Upper lobe of left lung (tissue), 6 donors: ENCODE data around the gene NUP93. TPM values are rescaled to one million over a fixed set of nuclear protein-coding genes. Genes with fewer than 3 reads are reported as not detected.
A peak's percentile ranks its signal among the peaks of the same experiment; 100 is the strongest.

Experiments used
- ATAC-seq, 2 donors: fragments of 200-7000 bp; cut with Tn5 transposase; one replicate each; pipeline ENCODE4 v1.9.1; 2022; ENCODE audit warnings: mild to moderate bottlenecking in 2 of 2, moderate library complexity in 2 of 2; ENCODE audit not compliant: low FRiP score in 2 of 2
- DNase-seq, 2 donors: peaks; one replicate each; pipeline ENCODE4 v3.0.0-alpha.2; 2019 to 2020
- H3K27ac ChIP-seq, 4 donors: fragments of 200-600 bp; sonication (generic); one replicate each; pipeline ENCODE4 v1.5.1; 2016 to 2019
- H3K27me3 ChIP-seq, 4 donors: fragments of 200-600 bp; sonication (generic); one replicate each; pipeline ENCODE4 v1.5.1; 2017 to 2019
- H3K36me3 ChIP-seq, 4 donors: fragments of 200-600 bp; sonication (generic); one replicate each; pipeline ENCODE4 v1.5.1; 2016 to 2019
- H3K4me1 ChIP-seq, 4 donors: fragments of 200-600 bp; sonication (generic); one replicate each; pipeline ENCODE4 v1.5.1; 2018 to 2019
- H3K4me3 ChIP-seq, 4 donors: fragments of 200-600 bp; sonication (generic); one replicate each; pipeline ENCODE4 v1.5.1; 2017 to 2019; ENCODE audit warnings: mild to moderate bottlenecking in 2 of 4, moderate library complexity in 1 of 4
- H3K9me3 ChIP-seq, 4 donors: fragments of 200-600 bp; sonication (generic); one replicate each; pipeline ENCODE4 v1.5.1; 2018 to 2019
- CTCF ChIP-seq, 6 experiments: fragments of 450-650 bp in 4 of 6; fragments of 200-600 bp in 2 of 6; sonication (generic) in 2 of 6; IDR thresholded peaks; one replicate each; pipeline ENCODE4 v1.5.1; 2016 to 2019; ENCODE audit warnings: antibody characterized with exemption in 6 of 6
- EP300 ChIP-seq, 4 donors: sonication (generic); formaldehyde crosslinking; IDR thresholded peaks; one replicate each; pipeline ENCODE4 v1.5.1; 2017; ENCODE audit warnings: antibody characterized with exemption in 4 of 4, control low read depth in 2 of 4
- POLR2A ChIP-seq, 4 donors: fragments of 450-650 bp; IDR thresholded peaks; one replicate each; pipeline ENCODE4 v1.5.1; 2016 to 2017; ENCODE audit warnings: antibody characterized with exemption in 4 of 4, mild to moderate bottlenecking in 2 of 4
- POLR2AphosphoS5 ChIP-seq, 2 donors: sonication (generic); formaldehyde crosslinking; IDR thresholded peaks; one replicate each; pipeline ENCODE4 v1.5.1; 2017; ENCODE audit warnings: antibody characterized with exemption in 2 of 2
- WGBS, 2 donors: methylation state at CpG; one replicate each; pipeline ENCODE4 v1.1.5; 2017 to 2018; 5-methylcytosine and 5-hydroxymethylcytosine counted together
- total RNA-seq, 6 donors: library from RNA; depleted of rRNA in 4 of 6; stranded (reverse); fragments of >200 nt in 4 of 6; gene quantifications; one replicate each; pipeline versions ENCODE4 v1.1.0 to v1.2.1, GENCODE V29; 2016 to 2021
- donor health status: DM: no; HTN: no; CAD: no; lungs with moderate emphysema.
- donor health status: DM: no; HTN: yes; CAD: no; lungs with severe emphysema.

NUP93 gene
- total RNA-seq, 6 donors from 2014 or later = 30.9 to 57.3 (median 45.3) TPM

DNA sequence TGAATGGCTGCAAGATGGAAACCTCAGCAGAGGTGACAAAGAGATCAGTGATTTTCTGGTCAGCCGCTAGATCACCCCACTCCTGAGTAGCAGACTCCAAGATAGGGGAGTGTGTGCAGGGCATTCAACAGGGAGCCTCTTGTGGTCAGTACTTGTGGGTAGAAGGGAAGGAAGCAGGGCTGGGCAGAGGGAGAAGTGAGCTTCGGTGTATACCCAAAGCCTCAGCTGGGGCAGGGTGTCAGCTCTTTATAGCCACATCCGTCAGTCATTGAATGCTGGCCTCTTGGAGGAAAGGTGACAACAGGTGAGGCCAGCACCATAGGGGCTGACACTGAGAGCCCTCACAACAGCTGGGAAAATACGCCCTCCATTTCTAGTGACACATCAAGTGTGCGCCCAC is 132.8 kb downstream of the NUP93 start:
- no peaks in the 10 kb centered on the region for H3K9me3 ChIP-seq
- WGBS, 2 donors = 82% methylated on average over 5 of the region's 5 CpGs
- H3K36me3 ChIP-seq = no peaks in the 10 kb centered on the region
- no peak for DNase-seq
- H3K4me3 ChIP-seq = no peak overlapping the region
- no peaks in the 10 kb centered on the region for H3K27me3 ChIP-seq
- ATAC-seq = no peak
- H3K4me1 ChIP-seq = peaks cover 5 to 28% (median 14%) of the 10 kb centered on the region in 4 donors
- TF ChIP-seq POLR2A (IDR thresholded peaks at IDR 0.05) (no peak), CTCF (IDR thresholded peaks at IDR 0.05) (no peak), EP300 (IDR thresholded peaks at IDR 0.05) (no peak), POLR2AphosphoS5 (IDR thresholded peaks at IDR 0.05) (no peak)
- no peak overlapping the region for H3K27ac ChIP-seq

DNA sequence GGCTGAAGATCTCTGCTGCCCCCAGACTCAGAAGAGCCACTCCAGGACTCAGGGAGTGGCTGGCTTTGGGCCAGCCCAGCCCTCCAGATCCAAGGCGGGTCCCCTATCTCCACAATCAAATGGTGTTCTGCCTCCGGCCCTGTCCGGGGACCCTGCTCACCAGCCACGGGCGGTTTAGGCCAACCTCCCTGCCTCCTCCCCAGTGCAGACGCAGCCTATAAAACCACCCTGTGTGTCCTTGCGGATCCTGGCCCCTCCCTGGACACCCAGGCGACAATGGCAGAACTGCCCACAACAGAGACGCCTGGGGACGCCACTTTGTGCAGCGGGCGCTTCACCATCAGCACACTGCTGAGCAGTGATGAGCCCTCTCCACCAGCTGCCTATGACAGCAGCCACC is 135.0 kb downstream of the NUP93 start, which contains the start of gene SLC12A3:
Gene SLC12A3, plus strand, starts transcription at position 248 of the 400 bp plus-strand sequence. Its CDS starts 29 bp downstream, at position 277.
- Histone ChIP-seq H3K4me1 (peaks cover 6 to 28% (median 14%) of the 10 kb centered on the region in 4 donors), H3K27me3 (no peaks in the 10 kb centered on the region), H3K9me3 (no peaks in the 10 kb centered on the region), H3K36me3 (no peaks in the 10 kb centered on the region), H3K4me3 (no peak within 1 kb of the TSS), H3K27ac (no peak within 1 kb of the TSS)
- TF ChIP-seq CTCF (IDR thresholded peaks at IDR 0.05) (no peak), POLR2A (IDR thresholded peaks at IDR 0.05) (no peak), POLR2AphosphoS5 (IDR thresholded peaks at IDR 0.05) (no peak), EP300 (IDR thresholded peaks at IDR 0.05) (no peak)
- 52 to 80% methylated on average over 3 to 10 of the region's 12 CpGs for WGBS, 2 donors
- ATAC-seq (no peak), DNase-seq (peak in 1 of 2 donors; percentile 52)

DNA sequence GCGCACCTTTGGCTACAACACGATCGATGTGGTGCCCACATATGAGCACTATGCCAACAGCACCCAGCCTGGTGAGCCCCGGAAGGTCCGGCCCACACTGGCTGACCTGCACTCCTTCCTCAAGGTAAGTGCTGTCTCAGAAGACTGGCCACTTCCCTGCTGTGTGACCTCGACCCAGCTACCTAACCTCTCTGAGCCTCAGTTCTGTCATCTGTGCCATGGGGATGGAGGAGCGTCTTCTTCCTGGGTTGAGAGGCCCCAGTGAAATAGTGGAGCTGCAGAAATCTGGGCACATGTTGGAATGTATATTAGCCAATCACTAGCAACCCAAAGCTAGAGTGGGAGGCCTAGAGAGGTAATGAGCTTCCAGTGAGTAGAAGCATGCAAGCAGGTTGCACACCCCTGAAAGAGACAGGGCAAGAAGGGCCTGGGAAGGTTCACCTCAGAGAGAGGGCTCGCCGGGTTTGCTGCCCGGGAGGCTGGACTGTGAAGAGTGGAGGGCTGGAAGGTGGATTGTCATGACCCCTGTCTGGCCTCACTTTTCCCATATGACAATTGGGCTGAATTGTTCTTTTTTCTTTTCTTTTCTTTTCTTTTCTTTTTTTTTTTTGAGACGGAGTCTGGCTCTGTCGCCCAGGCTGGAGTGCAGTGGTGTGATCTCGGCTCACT is 135.6 kb downstream of the NUP93 start:
- WGBS, 2 donors = 93 to 96% methylated on average over 12 to 13 of the region's 13 CpGs
- Histone ChIP-seq H3K36me3 (no peaks in the 10 kb centered on the region), H3K4me1 (peaks cover 6 to 28% (median 12%) of the 10 kb centered on the region in 4 donors), H3K27me3 (no peaks in the 10 kb centered on the region), H3K27ac (no peak overlapping the region), H3K4me3 (no peak overlapping the region), H3K9me3 (no peaks in the 10 kb centered on the region)
- ATAC-seq (no peak), DNase-seq (no peak)
- TF ChIP-seq CTCF (IDR thresholded peaks at IDR 0.05) (no peak), POLR2A (IDR thresholded peaks at IDR 0.05) (no peak), EP300 (IDR thresholded peaks at IDR 0.05) (no peak), POLR2AphosphoS5 (IDR thresholded peaks at IDR 0.05) (no peak)

- DNase-seq (peak in 1 of 2 donors; percentile 52), ATAC-seq (peak in 1 of 2 donors; percentile 54)
- no peak overlapping the region for H3K27ac ChIP-seq
- 48 to 59% methylated on average over 16 to 23 of the region's 23 CpGs for WGBS, 2 donors
- H3K36me3 ChIP-seq = no peaks in the 10 kb centered on the region
- H3K4me3 ChIP-seq = no peak overlapping the region
- H3K9me3 ChIP-seq = no peaks in the 10 kb centered on the region
- no peaks in the 10 kb centered on the region for H3K27me3 ChIP-seq
- H3K4me1 ChIP-seq = peaks cover 0 to 15% (median 5%) of the 10 kb centered on the region in 4 donors
- no peak for TF ChIP-seq POLR2A (IDR thresholded peaks at IDR 0.05)
- peak; percentile 65 to 78 (median 74) for TF ChIP-seq CTCF (IDR thresholded peaks at IDR 0.05)
These were observed 137.3 kb downstream of the NUP93 start for GRCh38 chr16:56866955-56867830.
